Lung (tissue), 12 donors: ENCODE data around the gene UTP18. TPM values are rescaled to one million over a fixed set of nuclear protein-coding genes. Genes with fewer than 3 reads are reported as not detected.

Experiments
- ATAC-seq: fragments of 200-7000 bp; cut with Tn5 transposase; one replicate; pipeline ENCODE4 v1.9.1; 2020; ENCODE audit warnings: moderate number of reproducible peaks; ENCODE audit not compliant: insufficient read depth, low FRiP score
- DNase-seq, 3 donors: peaks; one replicate each; pipeline ENCODE4 v3.0.0-alpha.2; 2013 to 2017
- H3K27ac ChIP-seq, 2 donors: one replicate each; pipeline ENCODE4 v1.5.1; 2013; ENCODE audit warnings: mild to moderate bottlenecking in 2 of 2, moderate library complexity in 2 of 2, control low read depth in 1 of 2, inconsistent platforms in 1 of 2, low read depth in 1 of 2, low read length in 1 of 2
- H3K27me3 ChIP-seq, 3 donors: one replicate each; pipeline ENCODE4 v1.5.1; 2013; ENCODE audit warnings: low read length in 2 of 3; ENCODE audit not compliant: control insufficient read depth in 3 of 3, insufficient read depth in 3 of 3
- H3K36me3 ChIP-seq, 4 donors: one replicate each; pipeline ENCODE4 v1.5.1; 2013; ENCODE audit warnings: low read length in 4 of 4, mild to moderate bottlenecking in 1 of 4, moderate library complexity in 1 of 4; ENCODE audit not compliant: control insufficient read depth in 4 of 4, insufficient read depth in 4 of 4
- H3K4me1 ChIP-seq, 5 donors: one replicate each; pipeline ENCODE4 v1.5.1; 2013; ENCODE audit warnings: low read length in 5 of 5, mild to moderate bottlenecking in 2 of 5, moderate library complexity in 1 of 5; ENCODE audit not compliant: control insufficient read depth in 5 of 5, insufficient read depth in 5 of 5
- H3K4me3 ChIP-seq: one replicate; pipeline ENCODE4 v1.5.1; 2013; ENCODE audit warnings: mild to moderate bottlenecking, control low read depth, moderate library complexity
- H3K9ac ChIP-seq, 2 donors: one replicate each; pipeline ENCODE4 v1.5.1; 2013; ENCODE audit warnings: low read length in 2 of 2, control low read depth in 1 of 2; ENCODE audit not compliant: insufficient read depth in 1 of 2
- H3K9me3 ChIP-seq, 4 donors: one replicate each; pipeline ENCODE4 v1.5.1; 2013; ENCODE audit warnings: low read length in 3 of 4, mild to moderate bottlenecking in 1 of 4, moderate library complexity in 1 of 4; ENCODE audit not compliant: control insufficient read depth in 4 of 4, insufficient read depth in 3 of 4
- WGBS, 2 donors: extraction: QIAGEN DNeasy Blood & Tissue Kit; methylation state at CpG; one replicate each; pipeline ENCODE4 v1.1.7; 2013; 5-methylcytosine and 5-hydroxymethylcytosine counted together
- polyA plus RNA-seq, 2 donors: library from polyadenylated mRNA; stranded (reverse); fragments of 200-250 nt; gene quantifications; one replicate each; pipeline ENCODE4 v1.2.1, GENCODE V29; 2013
- total RNA-seq, 2 donors: library from RNA; depleted of rRNA in 1 of 2; stranded (reverse); fragments of >200 nt in 1 of 2; gene quantifications; one replicate each; pipeline ENCODE4 v1.2.1, GENCODE V29; 2014 to 2021
- TF ChIP-seq, protein P1 (sequence below): IDR thresholded peaks from 2 replicates; pipeline ENCODE4 v1.5.1; 2012; ENCODE audit warnings: mild to moderate bottlenecking; ENCODE audit errors: control extremely low read depth, extremely low read depth
- donor health status: control.
- donor health status: control.
- donor health status: Bipolar disorder and iron deficiency.
- donor health status: healthy.
- donor health status: DM: yes; HTN: yes; CAD: no.

UTP18 gene
- total and polyA plus RNA-seq, 4 donors, result 19.2 to 40.3 (median 28.0) TPM

DNA sequence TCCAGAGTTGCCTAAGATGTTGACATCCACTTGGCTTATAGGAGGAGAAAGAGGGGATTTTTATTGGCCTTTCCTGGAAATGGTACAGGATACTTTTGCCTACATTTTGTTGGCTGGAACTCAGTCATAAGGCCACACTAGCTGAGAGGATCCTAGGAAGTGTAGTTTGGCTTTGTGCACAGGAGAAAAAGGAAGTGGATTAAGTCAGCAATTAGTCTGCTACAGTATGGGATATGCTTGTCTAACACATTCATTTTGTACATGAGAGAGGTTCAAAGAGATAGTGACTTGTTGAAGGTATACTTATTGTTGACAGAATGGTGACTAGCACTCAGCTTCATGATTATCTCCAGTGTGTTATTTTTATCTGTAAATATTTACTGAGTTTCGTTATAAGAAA is 10.3 kb downstream of the UTP18 start:
- TF ChIP-seq, protein P1, sequence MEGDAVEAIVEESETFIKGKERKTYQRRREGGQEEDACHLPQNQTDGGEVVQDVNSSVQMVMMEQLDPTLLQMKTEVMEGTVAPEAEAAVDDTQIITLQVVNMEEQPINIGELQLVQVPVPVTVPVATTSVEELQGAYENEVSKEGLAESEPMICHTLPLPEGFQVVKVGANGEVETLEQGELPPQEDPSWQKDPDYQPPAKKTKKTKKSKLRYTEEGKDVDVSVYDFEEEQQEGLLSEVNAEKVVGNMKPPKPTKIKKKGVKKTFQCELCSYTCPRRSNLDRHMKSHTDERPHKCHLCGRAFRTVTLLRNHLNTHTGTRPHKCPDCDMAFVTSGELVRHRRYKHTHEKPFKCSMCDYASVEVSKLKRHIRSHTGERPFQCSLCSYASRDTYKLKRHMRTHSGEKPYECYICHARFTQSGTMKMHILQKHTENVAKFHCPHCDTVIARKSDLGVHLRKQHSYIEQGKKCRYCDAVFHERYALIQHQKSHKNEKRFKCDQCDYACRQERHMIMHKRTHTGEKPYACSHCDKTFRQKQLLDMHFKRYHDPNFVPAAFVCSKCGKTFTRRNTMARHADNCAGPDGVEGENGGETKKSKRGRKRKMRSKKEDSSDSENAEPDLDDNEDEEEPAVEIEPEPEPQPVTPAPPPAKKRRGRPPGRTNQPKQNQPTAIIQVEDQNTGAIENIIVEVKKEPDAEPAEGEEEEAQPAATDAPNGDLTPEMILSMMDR, result no peak
- WGBS, 2 donors, result 39 to 71% methylated on average over 1 of the region's 1 CpG
- Histone ChIP-seq H3K4me3 (no peak overlapping the region), H3K9me3 (no peaks in the 10 kb centered on the region), H3K27me3 (no peaks in the 10 kb centered on the region), H3K4me1 (peaks cover 0 to 5% (median 0%) of the 10 kb centered on the region in 5 donors), H3K27ac (no peak overlapping the region), H3K9ac (no peak overlapping the region), H3K36me3 (peaks cover 7 to 30% (median 22%) of the 10 kb centered on the region in 4 donors)
- DNase-seq (no peak), ATAC-seq (no peak)

- no peak overlapping the region for H3K4me3 ChIP-seq
- peaks cover 21 to 39% (median 30%) of the 10 kb centered on the region in 4 donors for H3K36me3 ChIP-seq
- TF ChIP-seq, protein P1, result no peak
- H3K27me3 ChIP-seq, result no peaks in the 10 kb centered on the region
- no peak for ATAC-seq
- DNase-seq, result no peak
- H3K4me1 ChIP-seq, result peaks cover 0 to 5% (median 0%) of the 10 kb centered on the region in 5 donors
- 96 to 99% methylated on average over 1 of the region's 1 CpG for WGBS, 2 donors
- no peak overlapping the region for H3K27ac ChIP-seq
- H3K9me3 ChIP-seq, result no peaks in the 10 kb centered on the region
- no peak overlapping the region for H3K9ac ChIP-seq
These were observed 12.5 kb downstream of the UTP18 start for GRCh38 chr17:51272812-51273211.

DNA sequence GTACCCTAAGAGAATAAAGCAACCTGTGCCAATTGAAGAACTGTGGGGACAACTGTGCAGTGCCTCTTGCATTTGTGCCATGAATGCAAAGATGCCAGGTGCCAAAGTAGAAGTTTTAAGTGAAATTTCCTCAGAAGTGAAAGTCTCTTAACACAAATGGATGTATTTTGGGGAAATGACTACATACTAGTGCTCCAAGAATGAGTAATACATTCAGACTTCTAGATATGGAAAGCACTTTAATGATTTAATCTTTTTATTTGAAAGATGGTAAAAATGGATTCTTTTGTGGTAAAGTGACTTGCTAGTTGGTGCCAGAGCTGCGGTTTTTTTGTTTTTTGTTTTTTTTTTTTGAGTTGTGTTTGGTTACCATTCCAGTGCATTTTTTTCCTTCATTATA is 15.0 kb downstream of the UTP18 start:
- Histone ChIP-seq H3K4me1 (peaks cover 0 to 3% (median 0%) of the 10 kb centered on the region in 5 donors), H3K27ac (no peak overlapping the region), H3K9ac (no peak overlapping the region), H3K9me3 (no peaks in the 10 kb centered on the region), H3K27me3 (no peaks in the 10 kb centered on the region), H3K4me3 (no peak overlapping the region), H3K36me3 (peaks cover 23 to 48% (median 32%) of the 10 kb centered on the region in 4 donors)
- TF ChIP-seq, protein P1, result no peak
- ATAC-seq (no peak), DNase-seq (no peak)
- 92 to 94% methylated on average over 1 of the region's 1 CpG for WGBS, 2 donors

GRCh38 chr17:51279183-51279582 is 18.8 kb downstream of the UTP18 start:
- TF ChIP-seq, protein P1, result no peak
- Histone ChIP-seq H3K27me3 (no peaks in the 10 kb centered on the region), H3K27ac (no peak overlapping the region), H3K9ac (no peak overlapping the region), H3K4me1 (no peaks in the 10 kb centered on the region), H3K9me3 (no peaks in the 10 kb centered on the region), H3K36me3 (peaks cover 27 to 49% (median 36%) of the 10 kb centered on the region in 4 donors), H3K4me3 (no peak overlapping the region)
- no peak for DNase-seq
- ATAC-seq, result no peak
